A673 (cell line): ENCODE measurements around the gene CHPF2. TPM values are rescaled to one million over a fixed set of nuclear protein-coding genes. Genes with fewer than 3 reads are reported as not detected.

Experiments
- BruUV-seq: library from RNA; stranded (reverse); fragments of 400-500 nt; replicated peaks from 2 replicates; lab custom pipeline; 2021; lab: Mats Ljungman, UMichigan
- CTCF ChIA-PET: fragments of 300-600 bp; sonication (Branson Sonifier 250); formaldehyde crosslinking; loops from one replicate; lab custom pipeline; 2022; ENCODE audit warnings: antibody characterized with exemption; lab: Charles Lee
- POLR2A ChIA-PET: fragments of 300-600 bp; sonication (Branson Sonifier 250); formaldehyde crosslinking; loops from one replicate; lab custom pipeline; 2022; ENCODE audit warnings: antibody characterized with exemption; ENCODE audit not compliant: low non-redundant PET; lab: Charles Lee
- DNase-seq: peaks from one replicate; pipeline ENCODE4 v3.0.0-alpha.2; 2015; ENCODE audit warnings: low spot score
- H3K27ac ChIP-seq: fragments of 200-600 bp; sonication (generic); 2 replicates; pipeline ENCODE4 v1.5.1; 2016; ENCODE audit warnings: mixed run types, low read depth, mild to moderate bottlenecking, mixed read lengths, antibody characterized with exemption, low read length; ENCODE audit not compliant: poor library complexity, severe bottlenecking
- H3K27me3 ChIP-seq: fragments of 200-600 bp; sonication (generic); replicated peaks from 2 replicates; pipeline ENCODE4 v1.6.1; 2017; ENCODE audit warnings: mixed run types, low read depth, mild to moderate bottlenecking, mixed read lengths, antibody characterized with exemption, low read length; ENCODE audit not compliant: insufficient read depth, poor library complexity
- H3K36me3 ChIP-seq: fragments of 200-600 bp; sonication (generic); 2 replicates; pipeline ENCODE4 v1.6.1; 2016; ENCODE audit warnings: mixed run types, mild to moderate bottlenecking, mixed read lengths, antibody characterized with exemption, low read length; ENCODE audit not compliant: insufficient read depth, poor library complexity, severe bottlenecking
- H3K4me1 ChIP-seq: fragments of 200-600 bp; sonication (generic); 2 replicates; pipeline ENCODE4 v1.6.1; 2017; ENCODE audit warnings: mixed run types, mild to moderate bottlenecking, mixed read lengths, antibody characterized with exemption, low read length; ENCODE audit not compliant: insufficient read depth, poor library complexity, severe bottlenecking
- H3K4me3 ChIP-seq: fragments of 200-600 bp; sonication (generic); 2 replicates; pipeline ENCODE4 v1.5.1; 2016; ENCODE audit warnings: low read depth, mixed run types, mild to moderate bottlenecking, mixed read lengths, low read length; ENCODE audit not compliant: poor library complexity, severe bottlenecking
- H3K9me3 ChIP-seq: fragments of 200-600 bp; sonication (generic); 2 replicates; pipeline ENCODE4 v1.6.1; 2016; ENCODE audit warnings: mixed run types, low read depth, mild to moderate bottlenecking, mixed read lengths, antibody characterized with exemption, low read length; ENCODE audit not compliant: poor library complexity, severe bottlenecking
- CTCF ChIP-seq: fragments of 300-800, 200-600 bp; sonication (generic); conservative IDR thresholded peaks from 2 replicates; pipeline ENCODE4 v1.5.1; 2017; ENCODE audit warnings: low read depth, mild to moderate bottlenecking, antibody characterized with exemption, low read length, moderate library complexity, mixed read lengths
- EZH2 ChIP-seq: fragments of 200-600 bp; sonication (generic); IDR thresholded peaks from 2 replicates; pipeline ENCODE4 v1.6.1; 2017; ENCODE audit warnings: borderline replicate concordance, low read depth, mild to moderate bottlenecking, mixed read lengths, antibody characterized with exemption, low read length; ENCODE audit not compliant: poor library complexity, severe bottlenecking
- intact Hi-C: fragments of 100-400 bp; cut with micrococcal nuclease; formaldehyde crosslinking; loops from one replicate; pipeline ENCODE4 v1.10.0; 2022; ENCODE audit not compliant: unreplicated experiment
- total RNA-seq: library from RNA; stranded (reverse); gene quantifications from 2 replicates; pipeline ENCODE4 v1.2.3, GENCODE V29; 2021

CHPF2 gene
- total RNA-seq, 1 experiment from 2014 or later = 27.1 TPM

DNA sequence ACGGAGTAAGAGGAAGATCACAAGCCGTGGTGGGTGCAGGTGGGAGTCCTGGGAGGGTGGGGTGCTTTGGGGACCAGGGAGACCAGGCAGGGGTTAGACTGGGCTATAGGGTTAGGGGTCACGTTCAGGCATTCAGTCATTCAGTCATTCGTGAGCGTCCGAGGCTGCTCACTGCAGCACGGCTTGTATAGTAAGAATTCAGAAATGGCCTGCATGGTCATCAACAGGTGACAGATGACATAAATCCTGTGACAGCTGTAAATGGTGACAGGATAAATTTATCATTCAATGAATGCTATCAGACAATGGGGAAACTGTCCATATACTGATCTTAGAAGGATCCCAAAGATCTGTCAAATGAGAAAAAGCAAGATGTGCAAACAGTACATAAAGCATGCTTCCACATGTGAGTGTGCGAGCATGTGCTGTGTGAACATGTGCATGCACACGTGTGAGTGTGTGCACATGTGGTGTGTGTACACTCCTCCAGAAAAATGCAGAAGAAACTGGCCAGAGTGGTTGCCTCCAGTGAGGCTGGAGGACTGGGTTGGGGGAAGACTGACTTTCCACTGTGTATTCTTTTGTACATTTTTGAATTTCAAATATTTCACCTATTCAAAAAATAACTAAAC is 48.2 kb downstream of the CHPF2 start:
- H3K4me3 ChIP-seq = no peak overlapping the region
- DNase-seq = no peak
- no peaks in the 10 kb centered on the region for H3K36me3 ChIP-seq
- H3K27ac ChIP-seq = no peak overlapping the region
- no peaks in the 10 kb centered on the region for H3K9me3 ChIP-seq
- no peaks in the 10 kb centered on the region for H3K27me3 ChIP-seq
- POLR2A ChIA-PET = no interaction called here
- intact Hi-C loops = no loop called here
- CTCF ChIA-PET = no interaction called here
- H3K4me1 ChIP-seq = peaks cover 6% of the 10 kb centered on the region
- BruUV-seq = no TSS peak
- TF ChIP-seq CTCF (no peak), EZH2 (no peak)

- POLR2A ChIA-PET = no interaction called here
- BruUV-seq = no TSS peak
Observed at GRCh38 chr7:151281686-151282085, 49.4 kb downstream of the CHPF2 start.

DNA sequence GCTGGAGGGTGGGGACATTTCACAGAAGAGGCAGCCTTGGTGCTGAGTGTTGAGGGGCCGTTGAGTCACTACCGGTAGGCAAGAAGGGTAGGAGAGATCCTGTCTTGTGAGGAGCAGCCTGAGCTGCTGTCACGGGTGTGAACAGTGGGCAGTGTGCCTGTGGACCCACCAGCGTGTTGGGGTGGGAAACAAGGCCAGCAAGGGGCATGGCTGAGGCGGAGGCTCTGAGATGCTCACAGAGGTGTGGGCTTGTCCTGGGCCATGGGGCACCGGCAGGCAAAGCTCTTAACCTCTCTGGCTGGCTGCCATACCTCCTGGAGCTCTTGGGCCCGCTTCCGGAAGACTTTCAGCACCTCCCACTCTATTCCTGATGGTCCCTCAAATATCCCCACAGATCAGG is 49.8 kb downstream of the CHPF2 start:
- no peaks in the 10 kb centered on the region for H3K27me3 ChIP-seq
- no peak for TF ChIP-seq EZH2
- no peak for TF ChIP-seq CTCF
- no peak overlapping the region for H3K27ac ChIP-seq
- intact Hi-C loops = no loop called here
- CTCF ChIA-PET = no interaction called here
- H3K4me3 ChIP-seq = no peak overlapping the region
- no peak for DNase-seq
- POLR2A ChIA-PET = no interaction called here
- H3K9me3 ChIP-seq = no peaks in the 10 kb centered on the region
- H3K36me3 ChIP-seq = no peaks in the 10 kb centered on the region
- no TSS peak for BruUV-seq
- H3K4me1 ChIP-seq = no peaks in the 10 kb centered on the region

More at GRCh38 chr7:151281686-151282085, 49.4 kb downstream of the CHPF2 start:
- H3K27ac ChIP-seq = no peak overlapping the region
- no peak for DNase-seq
- H3K27me3 ChIP-seq = no peaks in the 10 kb centered on the region
- TF ChIP-seq CTCF = no peak
- TF ChIP-seq EZH2 = no peak
- no peak overlapping the region for H3K4me3 ChIP-seq
- CTCF ChIA-PET = no interaction called here
- no peaks in the 10 kb centered on the region for H3K9me3 ChIP-seq
- H3K36me3 ChIP-seq = no peaks in the 10 kb centered on the region
- intact Hi-C loops = no loop called here
- H3K4me1 ChIP-seq = no peaks in the 10 kb centered on the region
